GDM1 (cell line): ENCODE results near the gene CDH7.
A peak's percentile ranks its signal among the peaks of the same experiment; 100 is the strongest.

Experiments used
- DNase-seq: peaks from one replicate; lab custom pipeline; 2025; lab: John Stamatoyannopoulos, UW

Gene CDH7

DNA sequence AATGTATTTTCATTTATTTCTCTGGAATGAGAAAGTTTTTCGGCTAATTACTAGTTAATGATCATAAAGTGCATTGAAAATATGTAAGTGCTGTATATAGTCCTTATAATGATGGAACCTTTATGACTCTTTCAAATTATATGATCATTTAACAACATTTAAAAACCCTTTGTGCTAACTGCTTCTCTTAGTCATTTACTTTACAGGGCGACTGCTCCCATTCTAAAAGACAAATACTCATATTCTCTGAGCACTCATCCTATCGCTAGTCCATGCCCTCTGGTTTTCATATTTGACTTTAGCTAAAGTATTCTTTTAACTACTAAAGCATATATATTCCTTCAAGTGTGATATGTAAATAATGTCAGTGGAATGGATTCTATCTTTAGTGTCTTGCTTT is 168.2 kb downstream of the CDH7 start:
- no peak for DNase-seq

DNA sequence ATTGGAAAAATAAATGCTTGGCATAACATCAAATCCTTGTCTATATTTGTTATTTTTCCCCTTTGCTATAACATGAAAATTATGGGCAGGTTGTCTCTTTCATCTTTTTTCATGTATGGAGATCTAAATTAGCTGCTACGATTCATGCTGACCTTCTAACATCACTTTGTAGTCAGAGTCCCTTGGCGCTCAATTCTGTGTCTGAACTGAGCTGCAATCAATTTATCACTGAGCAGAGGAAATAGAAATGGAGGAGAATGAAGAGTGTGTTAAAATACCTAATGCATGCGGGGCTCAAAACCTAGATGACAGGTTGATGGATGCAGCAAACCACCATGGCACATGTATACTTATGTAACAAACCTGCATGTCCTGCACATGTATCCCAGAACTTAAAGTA is 168.9 kb downstream of the CDH7 start:
- DNase-seq = no peak

DNA sequence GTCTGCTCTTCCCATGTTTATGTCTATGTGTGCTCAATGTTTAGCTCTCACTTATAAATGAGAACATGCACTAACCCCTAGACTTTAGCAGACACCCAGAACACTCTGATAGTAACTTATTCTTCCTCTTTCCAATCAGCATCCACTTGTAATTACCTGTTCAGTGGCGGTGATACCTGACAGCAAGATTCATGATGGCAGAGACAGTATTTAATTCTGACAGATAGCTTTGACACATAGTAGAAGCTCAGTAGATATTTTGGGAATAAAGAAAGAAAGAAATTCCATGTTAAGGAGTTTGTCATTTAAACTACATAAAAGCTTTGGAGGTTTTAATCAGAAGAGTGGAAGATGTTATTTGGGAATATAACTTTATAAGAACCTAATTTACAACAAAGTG is 171.3 kb downstream of the CDH7 start:
- DNase-seq = no peak

DNA sequence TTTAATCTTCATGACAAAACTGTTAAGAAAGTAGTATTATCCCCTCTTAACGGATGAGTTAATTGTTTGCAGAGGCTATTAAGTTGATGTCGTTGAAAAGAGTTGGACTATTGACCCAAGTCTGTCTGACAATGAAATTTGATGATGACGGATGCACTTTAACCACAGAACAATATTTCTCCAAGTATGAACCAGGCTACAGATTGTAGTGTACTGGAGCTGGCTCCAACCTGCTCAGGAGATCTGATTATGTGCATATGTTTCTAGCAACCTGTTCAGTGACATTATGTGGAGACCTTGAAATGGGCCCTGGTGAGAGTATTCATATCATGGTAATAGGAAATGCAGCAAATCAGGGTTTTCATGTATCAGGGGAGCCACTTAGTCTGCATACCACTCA is 174.1 kb downstream of the CDH7 start:
- DNase-seq = no peak

DNA sequence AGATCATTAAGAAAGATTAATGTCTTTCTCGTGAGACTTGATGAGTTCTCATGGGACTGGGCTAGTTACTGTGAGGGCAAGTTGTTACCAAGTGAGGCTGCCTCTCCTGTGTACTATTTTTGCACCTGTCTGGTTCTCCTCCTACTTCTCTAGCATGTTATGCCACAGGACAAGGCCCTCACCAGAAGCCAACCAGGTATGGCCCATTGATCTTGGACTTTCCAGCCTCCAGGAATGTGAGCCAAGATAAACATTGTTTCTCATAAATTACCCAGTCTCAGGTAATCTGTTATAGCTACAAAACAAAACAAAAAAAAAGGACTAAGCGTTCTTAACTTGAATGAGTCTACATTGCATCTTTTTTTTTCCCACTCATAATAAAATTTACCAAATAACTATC is 184.1 kb downstream of the CDH7 start:
- DNase-seq = no peak

DNA sequence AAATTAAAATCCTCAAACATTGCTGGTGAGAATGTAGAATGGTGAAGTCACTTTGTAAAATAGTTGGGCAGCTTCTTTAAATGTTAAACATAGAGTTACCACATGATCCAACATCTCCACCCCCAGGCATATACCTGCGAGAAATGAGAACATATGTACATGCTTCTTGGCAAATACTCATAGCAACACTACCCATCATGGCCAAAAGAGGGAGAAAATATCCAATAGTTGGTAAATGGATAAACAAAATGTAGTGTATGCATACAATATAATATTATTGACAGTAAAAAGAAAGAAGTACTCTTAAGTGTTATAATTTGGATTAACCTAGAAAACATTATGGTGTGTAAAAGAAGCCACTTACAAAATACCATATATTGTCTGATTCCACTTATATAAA is 185.9 kb downstream of the CDH7 start:
- no peak for DNase-seq

DNA sequence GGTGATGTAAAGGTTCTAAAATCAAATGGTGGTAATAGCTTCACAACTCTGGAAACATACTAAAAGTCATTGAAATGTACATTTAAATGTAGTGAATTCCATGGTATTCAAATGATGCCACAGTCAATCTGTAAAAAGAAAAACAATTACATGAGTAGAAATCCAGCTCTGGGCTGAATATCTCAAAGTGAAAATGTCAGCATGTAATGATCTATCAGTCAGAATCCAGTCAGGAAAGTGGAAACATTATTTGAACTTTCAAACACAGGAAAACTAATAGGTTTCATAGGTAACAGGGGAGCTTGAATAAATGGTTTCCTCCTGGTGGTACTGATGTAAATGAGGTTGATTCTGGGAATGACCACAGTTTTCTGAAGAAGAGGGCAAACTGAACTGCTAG is 186.4 kb downstream of the CDH7 start:
- DNase-seq = no peak

DNA sequence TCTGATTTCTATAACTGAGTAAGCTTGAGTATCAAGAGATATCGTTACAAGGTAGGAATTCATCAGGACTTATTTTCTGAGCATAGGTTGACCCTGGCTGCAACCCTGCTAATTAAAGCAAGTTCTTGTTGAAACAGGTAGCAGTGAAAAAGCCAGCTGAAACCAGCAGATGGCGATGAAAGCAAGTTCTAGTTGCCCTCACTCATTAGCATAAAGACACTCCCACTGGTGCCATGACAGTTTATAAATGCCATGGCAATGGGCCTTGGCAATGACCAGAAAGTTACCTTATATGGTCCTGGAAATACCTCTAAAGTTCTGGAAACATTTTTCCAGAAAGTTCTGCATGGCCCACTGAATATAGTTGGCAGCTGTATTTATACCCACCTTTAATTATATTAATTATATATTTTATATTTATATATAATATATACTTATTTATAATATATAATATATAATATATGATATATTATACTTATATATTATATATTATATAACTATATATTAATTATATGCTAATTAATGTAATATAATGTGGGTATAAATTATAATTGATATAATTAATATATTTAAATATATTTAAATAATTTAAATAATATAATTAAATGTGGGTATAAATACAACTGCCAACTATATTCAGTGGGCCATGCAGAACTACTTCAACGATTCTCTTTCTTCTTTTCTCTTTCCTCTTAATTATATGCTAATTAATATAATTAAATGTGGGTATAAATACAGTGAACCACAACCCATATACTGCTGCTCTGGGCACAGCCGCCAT is 188.0 kb downstream of the CDH7 start:
- peak; percentile 23 for DNase-seq
